ENCODE measurements around the gene CGB5.

CGB5 gene

DNA sequence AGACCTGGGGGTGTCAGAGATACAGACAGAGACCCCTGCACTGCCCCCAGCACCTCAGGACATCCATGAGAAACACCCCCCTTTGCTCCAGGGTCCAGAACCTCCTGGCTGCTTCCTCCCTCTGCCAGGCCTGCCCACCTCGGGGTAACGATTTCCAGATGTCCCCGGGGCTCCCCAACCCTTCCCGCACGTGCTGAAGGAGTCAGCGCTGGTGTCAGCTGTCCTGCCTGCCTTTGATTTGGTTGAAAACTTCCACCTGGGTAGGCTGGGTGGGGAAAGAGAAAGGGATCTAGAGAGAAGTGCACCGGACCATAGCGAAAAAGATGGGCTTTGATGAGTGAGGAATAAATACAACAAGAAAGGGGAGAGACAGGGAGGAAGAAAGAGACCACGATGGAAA lies 15.4 kb downstream of the CGB5 start:
- DNase-seq: no peak

DNA sequence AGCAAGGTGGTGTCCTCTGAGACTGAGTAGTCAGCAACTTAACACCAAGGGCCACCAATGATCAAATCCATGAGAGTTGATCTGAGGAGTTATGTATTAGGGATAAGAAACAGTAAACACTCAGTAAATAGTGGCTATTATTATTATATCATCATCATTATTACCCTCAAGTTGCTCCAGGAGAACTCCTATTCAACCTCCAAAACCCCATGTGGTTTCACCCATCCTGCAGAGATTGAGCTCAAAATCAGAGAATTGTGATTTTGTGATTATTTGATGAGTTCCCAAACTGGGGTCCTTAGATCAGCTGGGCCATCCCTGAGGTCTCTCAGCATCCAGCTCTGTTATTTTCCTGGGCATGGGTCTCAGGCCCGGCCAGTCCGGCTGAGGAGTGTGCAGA lies 17.4 kb downstream of the CGB5 start:
- DNase-seq: no peak

DNA sequence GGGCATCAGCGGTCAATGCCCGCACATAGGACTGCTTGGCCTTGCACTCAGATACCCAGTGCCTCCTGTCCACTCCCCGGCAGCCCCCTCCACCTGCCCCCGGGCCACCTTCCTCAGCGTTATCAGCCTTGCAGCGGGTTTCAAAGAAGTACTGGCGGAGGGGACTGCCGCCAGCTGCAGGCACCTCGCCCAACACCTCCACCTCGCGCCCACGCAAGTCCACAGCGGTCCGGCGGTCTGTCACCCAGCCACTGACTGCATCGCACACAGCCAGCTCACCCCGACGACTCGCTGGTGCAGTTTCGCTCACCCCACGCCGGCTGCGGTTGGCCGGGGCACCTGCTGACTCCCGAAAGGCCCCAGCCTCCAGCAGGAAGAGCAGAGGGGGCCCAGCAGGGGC lies 17.8 kb downstream of the CGB5 start:
- no peak for DNase-seq

DNA sequence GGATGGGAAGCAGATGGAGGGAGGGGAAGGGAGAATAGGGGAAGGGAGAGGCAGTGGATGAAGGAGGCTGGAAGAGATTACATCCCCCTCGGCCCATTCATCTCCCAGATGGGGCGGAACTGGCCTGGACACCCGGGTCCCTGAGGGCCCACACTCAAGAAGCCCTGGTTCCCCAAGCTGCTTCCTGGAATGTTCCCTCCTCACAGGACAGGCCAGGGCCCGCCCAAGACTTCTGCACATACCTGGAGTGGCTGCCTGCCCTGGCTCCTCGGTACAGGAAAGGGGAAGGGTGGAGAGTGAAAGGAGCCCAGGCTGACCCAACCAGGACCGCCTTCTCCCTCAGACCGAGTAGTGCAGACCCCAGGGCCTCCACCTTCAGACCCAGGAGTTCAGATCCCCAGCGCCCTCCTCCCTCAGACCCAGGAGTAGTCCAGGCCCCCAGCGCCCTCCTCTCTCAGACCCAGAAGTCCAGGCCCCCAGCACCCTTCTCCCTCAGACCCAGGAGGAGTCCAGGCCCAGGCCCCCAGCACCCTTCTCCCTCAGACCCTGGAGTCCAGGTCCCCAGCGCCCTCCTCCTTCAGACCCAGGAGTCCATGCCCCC lies 20.5 kb downstream of the CGB5 start:
- no peak for DNase-seq

DNA sequence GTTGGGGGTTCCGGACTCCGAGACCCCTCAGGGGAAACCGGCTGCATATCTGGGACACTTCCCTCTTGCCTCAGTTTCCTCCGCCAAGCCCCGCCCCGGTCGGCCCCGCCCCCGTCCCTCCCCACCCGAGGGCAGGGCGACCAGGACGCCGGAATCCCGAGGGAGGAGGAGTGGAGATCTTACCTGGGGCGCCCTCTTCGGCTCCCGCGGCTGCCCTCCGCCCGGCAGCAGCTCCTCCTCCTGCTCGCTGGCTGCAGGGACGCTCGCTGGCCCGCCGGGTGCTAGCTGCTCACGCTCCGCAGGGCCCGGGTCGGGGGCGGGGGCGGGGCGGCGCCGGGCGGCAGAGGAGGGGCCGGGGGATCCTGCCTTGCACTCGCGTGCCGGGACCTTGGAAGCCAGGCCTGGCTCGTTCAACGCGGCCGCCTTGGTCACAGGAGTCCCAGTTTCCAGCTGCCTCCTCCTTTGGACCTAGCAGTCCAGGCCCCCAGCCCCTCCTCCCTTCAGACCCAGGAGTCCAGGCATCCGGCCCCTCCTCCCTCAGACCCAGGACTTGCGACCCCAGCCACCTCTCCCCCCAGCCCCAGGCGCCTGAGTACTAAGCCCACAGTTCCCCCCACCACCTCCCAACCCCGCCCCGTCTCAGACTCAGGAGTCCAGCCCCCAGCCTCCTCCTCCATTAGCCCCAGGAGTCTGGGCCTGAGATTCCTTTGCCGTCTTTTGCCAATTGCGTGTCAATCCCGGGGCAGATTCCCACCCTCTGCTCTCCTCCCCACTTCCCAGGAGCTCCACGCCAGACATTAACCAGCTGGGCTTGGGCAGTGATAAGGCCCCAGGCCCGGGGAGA lies 21.3 kb downstream of the CGB5 start, which contains the start of gene NTF4:
NTF4 (minus strand) TSS at position 51 of the 844 bp plus-strand sequence. CDS start 2,821 bp downstream, outside the sequence.
- no peak for DNase-seq

DNA sequence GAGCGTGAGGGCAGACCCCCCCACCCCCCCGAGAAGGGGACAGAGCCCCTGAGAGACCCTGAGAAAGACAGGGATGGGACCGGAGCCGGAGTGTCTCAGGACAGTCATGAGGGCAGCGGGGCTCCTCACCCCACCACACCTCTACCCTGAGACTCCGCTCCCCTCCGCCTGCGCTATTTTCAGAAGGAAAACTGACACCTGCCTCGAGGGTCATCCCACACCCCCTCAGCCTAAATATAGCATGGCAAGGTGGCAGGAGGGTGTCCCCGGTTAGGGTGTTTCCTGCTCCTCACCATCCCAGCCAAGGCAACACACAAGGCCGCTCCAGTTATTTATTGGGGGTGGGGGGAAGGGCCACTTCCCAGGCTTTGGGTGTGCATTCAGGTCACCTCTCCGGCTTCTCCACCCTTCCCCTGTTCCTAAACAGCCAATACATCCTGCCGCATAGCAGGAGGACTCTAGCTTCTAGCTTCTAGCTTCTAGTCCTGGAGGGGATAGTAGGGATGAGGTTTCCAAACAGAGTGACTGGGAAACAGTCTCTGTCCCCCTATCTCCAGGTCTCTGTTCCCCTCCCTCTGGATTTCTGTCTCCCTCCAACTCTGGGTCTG lies 22.4 kb downstream of the CGB5 start:
- no peak for DNase-seq

DNA sequence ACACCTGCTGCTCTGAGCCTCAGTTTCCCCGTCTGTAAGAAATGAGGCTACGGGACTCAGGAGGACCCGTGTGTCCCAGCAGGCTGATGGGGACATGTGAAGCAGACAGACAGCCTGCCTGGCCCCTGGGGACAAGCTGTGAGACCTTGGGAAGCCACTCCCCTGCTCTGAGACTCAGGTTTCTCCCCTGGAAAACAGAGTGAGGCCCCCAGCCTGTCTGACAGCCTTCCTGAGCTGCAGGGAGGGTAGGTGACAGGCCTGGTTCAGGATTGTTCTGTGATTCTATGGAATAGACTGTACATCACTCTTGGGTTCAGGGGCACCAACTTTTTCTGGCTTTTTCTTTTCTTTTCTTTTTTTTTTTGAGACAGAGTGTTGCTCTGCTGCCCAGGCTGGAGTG lies 23.9 kb downstream of the CGB5 start:
- DNase-seq: no peak

DNA sequence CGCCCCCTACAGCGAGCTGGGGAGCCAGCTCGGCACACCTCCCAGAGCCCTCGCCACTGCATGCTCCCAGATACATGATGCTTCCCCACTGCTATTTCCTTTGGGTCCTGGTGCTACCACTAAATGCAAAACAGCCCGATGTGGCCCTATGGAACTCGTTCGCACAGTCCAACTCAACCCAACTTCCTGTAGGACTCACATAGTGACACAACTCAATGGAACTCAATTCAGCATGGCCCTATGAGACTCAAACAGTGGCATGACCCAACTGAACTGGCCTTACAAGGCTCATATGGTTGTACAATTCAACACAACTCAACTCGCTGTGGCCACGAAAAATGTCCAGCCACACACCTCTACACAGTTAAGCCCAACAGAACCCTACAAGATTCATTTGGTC lies 25.4 kb downstream of the CGB5 start:
- DNase-seq: no peak

DNA sequence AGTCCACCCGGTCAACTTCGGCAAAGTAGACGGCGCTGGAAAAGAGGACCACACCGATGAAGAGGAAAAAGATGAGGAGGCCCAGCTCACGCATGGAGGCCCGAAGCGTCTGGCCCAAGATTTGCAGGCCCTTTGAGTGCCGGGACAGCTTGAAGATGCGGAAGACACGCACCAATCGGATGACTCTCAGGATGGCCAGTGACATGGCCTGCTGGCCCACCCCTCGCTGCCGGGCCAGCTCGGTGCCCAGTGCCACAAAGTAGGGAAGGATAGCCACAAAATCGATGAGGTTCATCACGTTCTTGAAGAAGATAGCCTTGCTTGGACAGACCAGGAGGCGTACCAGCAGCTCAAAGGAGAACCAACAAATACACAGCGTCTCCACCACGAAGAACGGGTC lies 26.8 kb downstream of the CGB5 start:
- no peak for DNase-seq

DNA sequence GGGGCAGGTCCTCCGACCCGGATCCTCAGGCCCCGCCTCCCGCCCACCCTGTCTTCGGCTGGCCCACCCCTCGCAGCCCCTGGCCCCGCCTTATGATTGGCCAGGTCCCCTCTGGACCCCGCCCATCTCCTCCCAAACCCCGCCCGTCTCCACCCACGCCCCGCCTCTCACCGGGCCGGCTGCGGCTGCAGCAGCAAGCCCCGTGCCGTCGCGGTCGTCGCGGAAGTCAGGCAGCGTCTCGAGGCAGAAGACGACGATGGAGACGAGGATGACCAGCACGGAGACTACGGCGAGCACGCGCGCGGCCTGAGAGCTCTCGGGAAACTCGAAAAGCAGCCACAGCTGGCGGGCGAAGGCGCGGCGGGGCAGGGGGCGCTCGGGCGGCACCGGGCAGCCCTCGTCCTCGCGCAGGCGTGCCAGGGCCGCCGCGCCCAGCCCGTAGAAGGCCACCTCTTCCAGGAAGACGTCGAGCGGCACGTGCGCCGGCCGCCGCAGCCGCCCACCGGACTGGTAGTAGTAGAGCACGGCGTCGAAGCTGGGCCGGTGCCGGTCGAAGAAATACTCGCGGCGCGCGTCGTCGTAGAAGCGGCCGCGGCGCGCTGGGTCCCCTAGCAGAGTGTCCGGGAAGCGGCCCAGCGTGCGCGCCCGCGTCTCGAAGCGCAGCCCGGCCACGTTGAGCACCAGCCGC lies 28.4 kb downstream of the CGB5 start:
- DNase-seq: no peak

DNA sequence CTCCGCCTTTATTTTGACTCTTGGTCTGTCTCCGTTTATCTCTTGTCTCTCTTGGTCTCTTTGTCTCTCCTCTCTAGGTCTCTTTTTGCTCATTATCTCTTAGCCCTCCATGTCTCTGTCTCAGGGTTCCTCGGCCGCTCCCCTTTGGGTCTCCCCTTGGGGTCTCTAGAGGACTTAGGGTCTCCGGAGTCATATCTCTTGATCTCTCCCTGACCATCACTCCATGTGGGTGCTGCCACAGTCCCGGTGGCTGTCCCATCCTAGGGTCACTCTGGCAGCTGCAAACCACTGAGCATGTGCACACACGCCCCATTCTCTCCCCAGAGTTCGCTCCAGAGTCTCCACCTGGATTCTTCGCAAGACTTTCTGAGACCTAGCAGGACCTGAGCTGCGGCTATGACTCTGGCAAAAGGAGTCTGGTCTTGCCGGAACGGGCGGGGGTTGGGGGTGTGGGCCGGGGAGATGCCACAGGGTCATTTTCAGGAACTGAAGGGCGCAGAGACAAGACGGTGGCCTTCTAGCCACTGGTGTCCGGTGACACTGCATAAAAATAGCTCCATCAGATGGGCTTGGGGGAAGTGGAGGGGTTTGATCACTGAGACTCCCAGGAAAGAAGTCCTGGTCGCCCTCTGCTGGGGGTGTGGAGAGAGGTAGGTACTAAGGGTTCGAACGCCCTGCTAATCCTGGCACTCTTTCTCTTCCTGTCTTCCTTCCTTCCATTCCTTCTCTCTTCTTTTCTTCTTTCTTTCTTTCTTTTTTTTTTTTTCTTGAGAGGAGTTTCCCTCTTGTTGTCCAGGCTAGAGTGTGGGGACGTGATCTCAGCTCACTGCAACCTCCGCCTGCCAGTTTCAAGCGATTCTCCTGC lies 30.1 kb downstream of the CGB5 start:
- no peak for DNase-seq

DNA sequence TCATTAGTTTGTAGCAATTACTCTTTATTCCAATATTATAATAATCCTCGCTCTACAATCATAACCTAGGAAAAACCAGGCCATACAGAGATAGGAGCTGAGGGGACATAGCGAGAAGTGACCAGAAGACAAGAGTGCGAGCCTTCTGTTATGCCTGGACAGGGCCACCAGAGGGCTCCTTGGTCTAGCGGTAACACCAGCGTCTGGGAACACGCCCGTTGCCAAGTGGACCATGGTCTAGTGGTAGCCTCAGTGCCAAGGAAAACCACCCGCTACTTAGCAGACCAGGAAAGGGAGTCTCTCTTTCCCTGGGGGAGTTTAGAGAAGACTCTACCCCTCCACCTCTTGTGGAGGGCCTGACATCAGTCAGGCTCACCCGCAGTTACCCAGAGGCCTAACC lies 31.2 kb downstream of the CGB5 start:
- DNase-seq: peak; percentile 65

DNA sequence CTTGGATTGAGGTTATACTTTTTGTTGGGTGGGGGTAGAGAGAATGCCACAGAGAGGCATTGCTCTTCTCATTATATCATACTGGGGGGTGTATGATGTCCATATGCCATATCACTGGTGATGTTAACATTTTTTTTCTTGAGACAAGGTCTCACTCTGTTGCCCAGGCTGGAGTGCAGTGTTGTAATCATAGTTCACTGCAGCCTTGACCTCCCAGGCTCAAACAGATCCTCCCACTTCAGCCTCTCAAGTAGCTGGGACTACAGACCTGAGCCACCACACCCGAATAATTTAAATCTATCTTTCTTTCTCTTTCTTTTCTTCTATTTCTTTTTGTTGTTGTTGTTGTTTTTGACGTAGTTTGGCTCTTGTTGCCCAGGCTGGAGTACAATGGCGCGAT lies 36.7 kb downstream of the CGB5 start:
- DNase-seq: no peak

DNA sequence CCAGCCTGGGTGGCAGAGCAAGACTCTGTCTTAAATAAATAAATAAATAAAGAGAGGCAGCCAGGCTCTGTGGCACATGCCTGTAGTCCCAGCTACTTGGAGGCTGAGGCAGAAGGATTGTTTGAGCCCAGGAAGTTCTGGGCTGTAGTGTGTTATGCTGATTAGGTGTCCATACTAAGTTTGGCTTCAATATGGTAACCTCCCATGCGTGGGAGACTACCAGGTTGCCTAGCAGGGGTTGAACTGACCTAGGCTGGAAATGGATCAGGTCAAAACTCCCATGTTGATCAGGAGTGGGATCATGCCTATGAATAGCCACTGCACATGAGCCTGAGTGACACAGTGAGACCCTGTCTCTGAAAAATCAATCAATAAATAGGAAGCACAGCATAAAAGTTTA lies 37.6 kb downstream of the CGB5 start:
- no peak for DNase-seq

DNA sequence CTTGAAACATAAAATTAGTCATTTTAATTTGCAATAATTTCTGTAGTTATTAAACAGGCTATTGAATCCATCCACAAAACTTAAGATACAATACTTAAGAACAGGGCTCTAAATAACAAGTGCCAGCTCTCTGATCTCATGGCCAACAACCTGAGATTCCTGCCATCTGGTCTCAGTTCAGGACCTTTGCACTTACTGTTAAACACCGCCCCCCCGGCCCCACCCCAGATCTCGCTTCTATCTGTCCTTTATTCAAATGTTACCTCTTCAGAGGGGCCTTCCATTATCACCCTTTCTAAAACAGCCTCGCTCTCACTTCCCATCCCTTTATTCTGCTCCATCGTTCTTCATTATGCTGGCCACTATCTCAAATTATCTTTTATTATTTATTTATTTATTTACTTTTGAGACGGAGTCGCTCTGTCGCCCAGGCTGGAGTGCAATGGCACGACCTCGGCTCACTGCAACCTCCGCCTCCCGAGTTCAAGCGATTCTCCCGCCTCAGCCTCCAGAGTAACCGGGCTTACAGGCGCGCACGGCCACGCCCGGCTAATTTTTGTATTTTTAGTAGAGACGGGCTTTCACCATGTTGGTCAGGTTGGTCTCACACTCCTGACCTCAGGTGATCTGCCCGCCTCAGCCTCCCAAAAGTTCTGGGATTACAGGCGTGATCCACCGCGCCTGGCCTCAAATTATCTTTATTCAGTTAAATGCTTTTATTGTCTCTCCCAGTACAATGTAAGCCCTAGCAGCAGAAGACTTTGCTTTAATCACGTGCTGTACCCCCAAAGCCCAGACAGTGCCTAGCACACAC lies 40.8 kb downstream of the CGB5 start:
- DNase-seq: no peak

DNA sequence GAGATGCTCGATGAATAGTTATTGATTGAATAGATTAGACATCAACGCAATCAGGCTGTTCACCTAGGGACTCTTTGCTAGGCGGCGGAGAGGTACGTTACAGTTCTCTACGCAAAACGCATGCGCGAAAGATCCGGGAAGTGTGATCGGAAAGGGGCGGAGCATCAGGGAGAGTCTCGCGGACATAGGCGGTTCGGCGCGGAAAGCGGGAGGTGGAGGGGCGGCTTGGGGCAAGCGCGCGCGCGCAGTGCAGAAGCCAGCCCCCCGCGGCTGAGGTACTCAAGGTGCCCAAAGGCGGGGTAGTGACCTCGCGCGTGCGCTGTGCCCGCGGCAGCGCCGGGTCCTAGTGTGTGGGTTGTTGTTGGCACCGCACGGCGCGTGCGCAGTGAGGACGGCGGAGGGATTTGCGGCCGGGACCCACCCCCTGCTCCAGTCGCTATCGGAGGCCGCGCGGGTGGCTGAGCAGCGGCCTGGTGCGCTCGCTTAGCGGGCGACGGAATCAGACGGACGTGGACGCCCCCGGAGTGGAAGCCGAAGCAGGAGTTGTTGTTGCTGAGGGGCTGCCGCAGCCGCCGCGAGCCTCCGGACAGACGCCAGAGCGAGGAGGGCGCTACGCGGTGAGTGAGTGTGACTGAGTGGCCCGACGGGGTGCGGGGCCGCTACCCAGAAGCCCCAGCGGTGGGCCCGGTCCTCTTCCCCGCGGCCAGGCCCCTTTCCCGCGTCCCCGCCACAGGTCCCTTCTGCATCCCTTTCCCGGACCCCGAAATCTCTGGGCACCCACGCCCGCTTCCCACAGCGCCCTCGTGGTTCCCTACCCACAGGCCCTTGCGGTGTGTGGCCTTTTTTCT lies 41.6 kb downstream of the CGB5 start, which contains the start of gene SNRNP70:
SNRNP70 (plus strand) TSS at position 432 of the 848 bp plus-strand sequence. CDS start 964 bp downstream, outside the sequence.
- peak; percentile 97 for DNase-seq

DNA sequence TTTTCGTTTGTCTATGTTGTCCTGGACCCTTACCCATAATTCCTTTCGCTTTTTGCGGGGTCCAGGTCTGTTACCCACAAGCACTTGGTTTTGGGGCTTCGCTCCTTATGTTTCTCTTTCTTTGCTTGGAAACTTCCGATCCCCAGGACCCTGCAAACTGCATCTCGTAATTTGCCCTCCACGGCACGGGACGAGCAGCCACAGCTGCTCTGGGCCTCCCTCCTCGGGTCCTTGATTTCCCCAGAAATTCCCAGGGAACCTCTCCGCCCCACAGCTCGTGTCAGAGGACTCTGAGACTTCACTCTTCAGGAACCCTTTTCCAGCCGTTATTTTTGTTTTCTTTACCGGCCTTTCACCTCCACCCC lies 42.2 kb downstream of the CGB5 start:
- no peak for DNase-seq

DNA sequence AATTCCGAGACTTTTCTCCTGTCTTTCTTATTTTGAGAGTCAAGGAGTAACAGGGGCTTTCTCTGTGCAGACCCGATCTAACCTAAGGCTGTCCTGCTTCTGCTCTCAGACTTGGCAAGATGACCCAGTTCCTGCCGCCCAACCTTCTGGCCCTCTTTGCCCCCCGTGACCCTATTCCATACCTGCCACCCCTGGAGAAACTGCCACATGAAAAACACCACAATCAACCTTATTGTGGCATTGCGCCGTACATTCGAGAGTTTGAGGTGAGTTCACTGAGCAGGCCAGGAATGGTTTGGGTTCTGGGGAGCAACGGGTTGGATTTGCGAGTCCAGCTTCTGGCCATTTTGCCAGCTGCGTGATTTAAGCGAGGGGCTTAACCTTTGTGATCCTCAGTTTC lies 42.6 kb downstream of the CGB5 start:
- DNase-seq: no peak

DNA sequence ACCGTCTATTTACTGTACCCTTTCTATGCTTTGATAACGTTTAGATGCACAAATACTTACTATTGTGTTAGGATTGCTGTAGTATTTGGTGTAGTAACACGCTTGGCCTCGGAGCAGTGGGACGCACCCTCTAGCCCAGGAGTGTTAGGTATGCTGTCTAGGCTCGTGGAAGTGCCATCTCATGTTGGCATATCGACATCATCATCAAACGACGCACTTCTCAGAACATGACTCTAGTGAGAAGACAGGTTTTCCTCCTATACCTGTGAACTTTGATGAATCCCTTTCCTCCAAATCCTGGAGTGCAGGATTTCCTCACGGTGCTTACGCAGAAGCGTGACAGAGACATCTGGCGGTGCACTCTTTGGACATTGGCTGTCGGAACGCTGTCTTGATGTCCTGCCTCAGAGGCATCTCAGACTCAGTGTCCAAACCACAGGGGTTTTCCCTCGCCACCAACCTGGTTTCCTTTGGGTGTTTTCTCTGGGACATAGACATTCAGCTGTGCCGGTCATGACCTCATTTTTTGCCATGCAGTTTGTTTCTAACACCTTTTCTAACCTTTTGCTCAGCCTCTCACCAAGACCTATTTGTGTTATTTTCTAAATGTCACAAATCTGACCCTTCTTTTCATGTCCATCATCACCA lies 47.9 kb downstream of the CGB5 start:
- DNase-seq: no peak

DNA sequence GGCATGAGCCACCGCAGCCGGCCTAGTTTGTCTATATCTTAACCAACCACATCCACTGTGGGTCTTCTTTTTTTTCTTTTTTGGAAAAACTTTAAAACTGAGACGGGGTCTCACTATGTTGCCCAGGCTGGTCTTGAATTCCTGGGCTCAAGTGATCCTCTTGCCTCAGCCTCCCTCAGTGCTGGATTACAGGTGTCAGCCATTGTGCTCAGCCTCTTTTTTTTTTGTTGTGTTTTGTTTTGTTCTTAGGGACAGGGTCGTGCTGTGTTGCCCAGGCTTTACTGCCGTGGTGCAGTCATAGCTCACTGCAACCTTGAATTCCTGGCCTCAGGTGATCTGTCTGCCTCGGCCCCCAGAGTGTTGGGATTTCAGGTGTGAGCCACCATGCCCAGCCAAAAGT lies 49.0 kb downstream of the CGB5 start:
- DNase-seq: no peak

Measured in kidney glomerular epithelial cell (primary cell).